ENCODE measurements around the gene CARMIL1. TPM values are rescaled to one million over a fixed set of nuclear protein-coding genes. Genes with fewer than 3 reads are reported as not detected.

The CARMIL1 gene
- total RNA-seq, 4 donors from 2014 or later, result 13.6 to 33.2 (median 22.2) TPM

- WGBS, result 91% methylated on average over 1 of the region's 1 CpG
- no peak for TF ChIP-seq CTCF (IDR thresholded peaks at IDR 0.05)
- no peak for TF ChIP-seq POLR2AphosphoS5 (IDR thresholded peaks at IDR 0.05)
- TF ChIP-seq EP300 (IDR thresholded peaks at IDR 0.05), result no peak
- TF ChIP-seq POLR2A (IDR thresholded peaks at IDR 0.05), result no peak
These were observed 203.8 kb downstream of the CARMIL1 start for GRCh38 chr6:25482996-25483395.

GRCh38 chr6:25483943-25484342, 204.8 kb downstream of the CARMIL1 start:
- H3K9me3 ChIP-seq, result no peaks in the 10 kb centered on the region
- 87% methylated on average over 5 of the region's 5 CpGs for WGBS
- H3K4me3 ChIP-seq, result no peak overlapping the region
- H3K27ac ChIP-seq, result no peak overlapping the region
- H3K4me1 ChIP-seq, result no peaks in the 10 kb centered on the region
- TF ChIP-seq CTCF (IDR thresholded peaks at IDR 0.05), result no peak
- TF ChIP-seq POLR2A (IDR thresholded peaks at IDR 0.05), result no peak
- no peak for TF ChIP-seq POLR2AphosphoS5 (IDR thresholded peaks at IDR 0.05)
- TF ChIP-seq EP300 (IDR thresholded peaks at IDR 0.05), result no peak
- H3K27me3 ChIP-seq, result no peaks in the 10 kb centered on the region
- DNase-seq (ENCODE audit: low spot score in 2 of 2), result no peak
- H3K36me3 ChIP-seq, result no peaks in the 10 kb centered on the region

More at GRCh38 chr6:25482996-25483395, 203.8 kb downstream of the CARMIL1 start:
- no peaks in the 10 kb centered on the region for H3K4me1 ChIP-seq
- H3K27me3 ChIP-seq, result no peaks in the 10 kb centered on the region
- H3K9me3 ChIP-seq, result no peaks in the 10 kb centered on the region
- no peak overlapping the region for H3K27ac ChIP-seq
- no peaks in the 10 kb centered on the region for H3K36me3 ChIP-seq
- no peak overlapping the region for H3K4me3 ChIP-seq
- DNase-seq (ENCODE audit: low spot score in 2 of 2), result no peak

- Histone ChIP-seq H3K27me3 (no peaks in the 10 kb centered on the region), H3K4me3 (no peak overlapping the region), H3K9me3 (no peaks in the 10 kb centered on the region), H3K4me1 (peaks cover 3% of the 10 kb centered on the region), H3K27ac (no peak overlapping the region), H3K36me3 (no peaks in the 10 kb centered on the region)
- WGBS, result 90% methylated on average over 4 of the region's 4 CpGs
- TF ChIP-seq EP300 (IDR thresholded peaks at IDR 0.05) (no peak), POLR2AphosphoS5 (IDR thresholded peaks at IDR 0.05) (no peak), POLR2A (IDR thresholded peaks at IDR 0.05) (no peak)
- no peak for DNase-seq (ENCODE audit: low spot score in 2 of 2)
These were observed 205.7 kb downstream of the CARMIL1 start for GRCh38 chr6:25484900-25485299.

GRCh38 chr6:25485821-25486534, 206.8 kb downstream of the CARMIL1 start:
- TF ChIP-seq CTCF (IDR thresholded peaks at IDR 0.05), result no peak
- TF ChIP-seq EP300 (IDR thresholded peaks at IDR 0.05), result no peak
- no peak for TF ChIP-seq POLR2A (IDR thresholded peaks at IDR 0.05)
- TF ChIP-seq POLR2AphosphoS5 (IDR thresholded peaks at IDR 0.05), result no peak
- no peaks in the 10 kb centered on the region for H3K27me3 ChIP-seq
- 52% methylated on average over 8 of the region's 8 CpGs for WGBS
- H3K27ac ChIP-seq, result no peak overlapping the region
- no peak for DNase-seq (ENCODE audit: low spot score in 2 of 2)
- H3K4me3 ChIP-seq, result no peak overlapping the region
- no peaks in the 10 kb centered on the region for H3K36me3 ChIP-seq
- H3K4me1 ChIP-seq, result peaks cover 8% of the 10 kb centered on the region
- H3K9me3 ChIP-seq, result no peaks in the 10 kb centered on the region

GRCh38 chr6:25486550-25486949, 207.4 kb downstream of the CARMIL1 start:
- no peak for TF ChIP-seq EP300 (IDR thresholded peaks at IDR 0.05)
- TF ChIP-seq POLR2A (IDR thresholded peaks at IDR 0.05), result no peak
- no peak for TF ChIP-seq POLR2AphosphoS5 (IDR thresholded peaks at IDR 0.05)
- TF ChIP-seq CTCF (IDR thresholded peaks at IDR 0.05), result no peak
- no peak overlapping the region for H3K4me3 ChIP-seq
- 65% methylated on average over 3 of the region's 3 CpGs for WGBS
- no peak for DNase-seq (ENCODE audit: low spot score in 2 of 2)
- H3K27ac ChIP-seq, result no peak overlapping the region
- peaks cover 8% of the 10 kb centered on the region for H3K4me1 ChIP-seq
- H3K36me3 ChIP-seq, result no peaks in the 10 kb centered on the region
- no peaks in the 10 kb centered on the region for H3K9me3 ChIP-seq
- no peaks in the 10 kb centered on the region for H3K27me3 ChIP-seq

Data from suprapubic skin (tissue), 4 donors.